Measurements from ENCODE around the gene LDLRAP1.

The LDLRAP1 gene

DNA sequence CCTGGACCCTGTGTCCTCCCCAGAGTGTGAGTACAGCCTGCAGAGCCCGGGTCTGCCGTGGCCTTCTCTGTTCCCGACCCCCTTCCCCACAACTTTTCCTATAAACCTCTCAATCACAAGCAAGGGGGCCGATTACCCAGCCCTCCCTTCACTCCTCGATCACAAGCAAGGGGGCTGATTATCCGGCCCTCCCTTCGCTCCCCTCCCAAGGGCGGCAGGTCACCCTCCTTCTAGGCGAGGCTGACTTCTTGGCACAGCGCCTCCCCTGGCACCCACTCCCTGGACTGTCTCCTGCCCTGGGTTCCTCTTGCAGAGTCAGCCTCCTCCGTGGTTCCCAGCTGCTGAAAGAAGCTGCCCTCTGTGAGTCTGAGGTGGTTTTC lies 12.3 kb upstream of the LDLRAP1 start:
- Histone ChIP-seq H3K9ac (no peak overlapping the region), H3K4me2 (no peak overlapping the region), H2AFZ (ENCODE audit: low read depth) (no peak overlapping the region), H4K20me1 (ENCODE audit: insufficient read depth) (no peaks in the 10 kb centered on the region), H3K27ac (no peak overlapping the region), H3K27me3 (ENCODE audit: insufficient read depth, low read depth) (no peaks in the 10 kb centered on the region), H3K79me2 (ENCODE audit: insufficient read depth, low read depth) (no peaks in the 10 kb centered on the region), H3K4me1 (ENCODE audit: low read depth, poor library complexity, severe bottlenecking) (peaks cover 6% of the 10 kb centered on the region), H3K4me3 (IDR thresholded peaks at IDR 0.05; ENCODE audit: insufficient read depth, low read depth, low read length) (no peak overlapping the region), H3K36me3 (ENCODE audit: insufficient read depth) (no peaks in the 10 kb centered on the region)
- TF ChIP-seq, protein P1, sequence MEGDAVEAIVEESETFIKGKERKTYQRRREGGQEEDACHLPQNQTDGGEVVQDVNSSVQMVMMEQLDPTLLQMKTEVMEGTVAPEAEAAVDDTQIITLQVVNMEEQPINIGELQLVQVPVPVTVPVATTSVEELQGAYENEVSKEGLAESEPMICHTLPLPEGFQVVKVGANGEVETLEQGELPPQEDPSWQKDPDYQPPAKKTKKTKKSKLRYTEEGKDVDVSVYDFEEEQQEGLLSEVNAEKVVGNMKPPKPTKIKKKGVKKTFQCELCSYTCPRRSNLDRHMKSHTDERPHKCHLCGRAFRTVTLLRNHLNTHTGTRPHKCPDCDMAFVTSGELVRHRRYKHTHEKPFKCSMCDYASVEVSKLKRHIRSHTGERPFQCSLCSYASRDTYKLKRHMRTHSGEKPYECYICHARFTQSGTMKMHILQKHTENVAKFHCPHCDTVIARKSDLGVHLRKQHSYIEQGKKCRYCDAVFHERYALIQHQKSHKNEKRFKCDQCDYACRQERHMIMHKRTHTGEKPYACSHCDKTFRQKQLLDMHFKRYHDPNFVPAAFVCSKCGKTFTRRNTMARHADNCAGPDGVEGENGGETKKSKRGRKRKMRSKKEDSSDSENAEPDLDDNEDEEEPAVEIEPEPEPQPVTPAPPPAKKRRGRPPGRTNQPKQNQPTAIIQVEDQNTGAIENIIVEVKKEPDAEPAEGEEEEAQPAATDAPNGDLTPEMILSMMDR (conservative IDR thresholded peaks at IDR 0.05; ENCODE audit: low read depth, low read length) = no peak

GRCh38 chr1:25532970-25533369 lies 10.4 kb upstream of the LDLRAP1 start:
- Histone ChIP-seq H4K20me1 (ENCODE audit: insufficient read depth) (no peaks in the 10 kb centered on the region), H3K27me3 (ENCODE audit: insufficient read depth, low read depth) (no peaks in the 10 kb centered on the region), H3K9ac (no peak overlapping the region), H3K27ac (no peak overlapping the region), H3K4me3 (IDR thresholded peaks at IDR 0.05; ENCODE audit: insufficient read depth, low read depth, low read length) (no peak overlapping the region), H3K36me3 (ENCODE audit: insufficient read depth) (no peaks in the 10 kb centered on the region), H3K79me2 (ENCODE audit: insufficient read depth, low read depth) (no peaks in the 10 kb centered on the region), H3K4me1 (ENCODE audit: low read depth, poor library complexity, severe bottlenecking) (no peaks in the 10 kb centered on the region), H2AFZ (ENCODE audit: low read depth) (no peak overlapping the region), H3K4me2 (no peak overlapping the region)
- TF ChIP-seq, protein P1 (conservative IDR thresholded peaks at IDR 0.05; ENCODE audit: low read depth, low read length) = no peak

GRCh38 chr1:25533775-25534409 lies 9.5 kb upstream of the LDLRAP1 start:
- no peaks in the 10 kb centered on the region for H3K79me2 ChIP-seq (ENCODE audit: insufficient read depth, low read depth)

DNA sequence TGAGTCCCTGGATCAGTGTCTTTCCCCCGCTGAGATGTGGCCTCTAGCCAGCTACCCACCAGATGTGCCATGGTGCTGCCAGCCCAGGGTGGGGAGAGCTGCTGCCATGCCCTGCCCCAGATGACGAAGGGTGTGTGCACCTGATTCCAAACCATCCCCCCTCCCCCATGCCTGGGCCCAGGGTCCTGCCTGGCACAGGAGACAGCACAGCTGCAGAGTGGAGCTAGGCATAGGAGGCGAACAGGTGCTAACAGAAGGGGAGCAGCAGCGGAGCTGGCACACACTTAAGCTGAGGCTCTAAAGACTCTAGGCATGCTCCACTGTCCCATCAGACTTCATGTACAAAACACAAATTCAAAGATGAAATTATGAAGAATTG lies 9.0 kb upstream of the LDLRAP1 start:
- no peak overlapping the region for H3K9ac ChIP-seq
- no peaks in the 10 kb centered on the region for H4K20me1 ChIP-seq (ENCODE audit: insufficient read depth)
- H3K4me3 ChIP-seq (IDR thresholded peaks at IDR 0.05; ENCODE audit: insufficient read depth, low read depth, low read length) = no peak overlapping the region
- no peaks in the 10 kb centered on the region for H3K79me2 ChIP-seq (ENCODE audit: insufficient read depth, low read depth)
- no peak overlapping the region for H3K4me2 ChIP-seq
- no peak overlapping the region for H2AFZ ChIP-seq (ENCODE audit: low read depth)
- TF ChIP-seq, protein P1 (conservative IDR thresholded peaks at IDR 0.05; ENCODE audit: low read depth, low read length) = no peak
- H3K27me3 ChIP-seq (ENCODE audit: insufficient read depth, low read depth) = no peaks in the 10 kb centered on the region
- H3K36me3 ChIP-seq (ENCODE audit: insufficient read depth) = no peaks in the 10 kb centered on the region
- no peak overlapping the region for H3K27ac ChIP-seq
- H3K4me1 ChIP-seq (ENCODE audit: low read depth, poor library complexity, severe bottlenecking) = no peaks in the 10 kb centered on the region

More at GRCh38 chr1:25533775-25534409, 9.5 kb upstream of the LDLRAP1 start:
- Histone ChIP-seq H2AFZ (ENCODE audit: low read depth) (no peak overlapping the region), H3K36me3 (ENCODE audit: insufficient read depth) (no peaks in the 10 kb centered on the region), H3K27ac (no peak overlapping the region), H4K20me1 (ENCODE audit: insufficient read depth) (no peaks in the 10 kb centered on the region), H3K4me2 (no peak overlapping the region), H3K4me1 (ENCODE audit: low read depth, poor library complexity, severe bottlenecking) (no peaks in the 10 kb centered on the region), H3K9ac (no peak overlapping the region), H3K4me3 (IDR thresholded peaks at IDR 0.05; ENCODE audit: insufficient read depth, low read depth, low read length) (no peak overlapping the region), H3K27me3 (ENCODE audit: insufficient read depth, low read depth) (no peaks in the 10 kb centered on the region)
- TF ChIP-seq, protein P1 (conservative IDR thresholded peaks at IDR 0.05; ENCODE audit: low read depth, low read length) = no peak
